ENCODE data around the gene SLC17A9.

SLC17A9 gene

GRCh38 chr20:62966212-62967148, 14.0 kb downstream of the SLC17A9 start:
- no peak for TF ChIP-seq CTCF (conservative IDR thresholded peaks at IDR 0.05)
- TF ChIP-seq ZFX (IDR thresholded peaks at IDR 0.05): no peak
- no peak overlapping the region for H3K27ac ChIP-seq

- no peak overlapping the region for H3K27ac ChIP-seq
- no peak for TF ChIP-seq CTCF (conservative IDR thresholded peaks at IDR 0.05)
- no peak for TF ChIP-seq ZFX (IDR thresholded peaks at IDR 0.05)
These were observed 14.6 kb downstream of the SLC17A9 start for GRCh38 chr20:62967149-62967501.

GRCh38 chr20:62967628-62968351, 15.3 kb downstream of the SLC17A9 start:
- H3K27ac ChIP-seq: no peak overlapping the region
- no peak for TF ChIP-seq CTCF (conservative IDR thresholded peaks at IDR 0.05)
- TF ChIP-seq ZFX (IDR thresholded peaks at IDR 0.05): no peak

GRCh38 chr20:62968378-62969178, 16.1 kb downstream of the SLC17A9 start:
- H3K27ac ChIP-seq: no peak overlapping the region
- TF ChIP-seq ZFX (IDR thresholded peaks at IDR 0.05) (no peak), CTCF (conservative IDR thresholded peaks at IDR 0.05) (no peak)

GRCh38 chr20:62969179-62969760, 16.8 kb downstream of the SLC17A9 start:
- no peak for TF ChIP-seq ZFX (IDR thresholded peaks at IDR 0.05)
- no peak for TF ChIP-seq CTCF (conservative IDR thresholded peaks at IDR 0.05)
- H3K27ac ChIP-seq: no peak overlapping the region

GRCh38 chr20:62969939-62970306, 17.4 kb downstream of the SLC17A9 start:
- TF ChIP-seq ZFX (IDR thresholded peaks at IDR 0.05) (no peak), CTCF (conservative IDR thresholded peaks at IDR 0.05) (no peak)
- no peak overlapping the region for H3K27ac ChIP-seq

Data from C4-2B (cell line).